ENCODE results near the gene RPL37A.

Gene RPL37A

DNA sequence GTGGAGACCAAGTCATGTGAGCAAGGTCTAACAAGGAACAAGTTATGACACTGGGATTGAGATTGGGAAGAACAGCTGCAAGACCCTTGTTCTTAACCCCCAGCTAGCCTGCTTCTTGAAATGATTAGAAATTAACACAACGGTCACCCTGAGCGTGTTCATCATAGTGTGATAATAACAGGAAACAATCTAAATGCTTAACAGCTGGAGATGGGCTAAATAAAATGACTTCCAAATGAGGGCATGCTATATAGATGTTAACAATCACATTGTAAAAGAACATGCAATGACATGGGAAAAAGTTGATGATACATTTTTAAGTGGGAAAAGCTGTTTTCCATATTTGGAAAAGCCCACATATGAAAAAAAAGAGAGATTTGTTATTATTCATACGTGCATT, 47.6 kb downstream of the RPL37A start:
- H3K27me3 ChIP-seq (ENCODE audit: control insufficient read depth, insufficient read depth, low read length): no peaks in the 10 kb centered on the region
- no peaks in the 10 kb centered on the region for H3K9me3 ChIP-seq (ENCODE audit: control insufficient read depth, low read length)
- H3K9ac ChIP-seq: no peak overlapping the region
- no peak overlapping the region for H2AFZ ChIP-seq
- no peak overlapping the region for H3K27ac ChIP-seq
- H3K4me3 ChIP-seq (ENCODE audit: low read depth, low read length): no peak overlapping the region
- H3K36me3 ChIP-seq (ENCODE audit: control insufficient read depth, insufficient read depth, low read length): no peaks in the 10 kb centered on the region
- no peaks in the 10 kb centered on the region for H3K4me1 ChIP-seq
- no peak overlapping the region for H3K4me2 ChIP-seq (ENCODE audit: low read length)
- H3K79me2 ChIP-seq: no peaks in the 10 kb centered on the region
- TF ChIP-seq, protein P1, sequence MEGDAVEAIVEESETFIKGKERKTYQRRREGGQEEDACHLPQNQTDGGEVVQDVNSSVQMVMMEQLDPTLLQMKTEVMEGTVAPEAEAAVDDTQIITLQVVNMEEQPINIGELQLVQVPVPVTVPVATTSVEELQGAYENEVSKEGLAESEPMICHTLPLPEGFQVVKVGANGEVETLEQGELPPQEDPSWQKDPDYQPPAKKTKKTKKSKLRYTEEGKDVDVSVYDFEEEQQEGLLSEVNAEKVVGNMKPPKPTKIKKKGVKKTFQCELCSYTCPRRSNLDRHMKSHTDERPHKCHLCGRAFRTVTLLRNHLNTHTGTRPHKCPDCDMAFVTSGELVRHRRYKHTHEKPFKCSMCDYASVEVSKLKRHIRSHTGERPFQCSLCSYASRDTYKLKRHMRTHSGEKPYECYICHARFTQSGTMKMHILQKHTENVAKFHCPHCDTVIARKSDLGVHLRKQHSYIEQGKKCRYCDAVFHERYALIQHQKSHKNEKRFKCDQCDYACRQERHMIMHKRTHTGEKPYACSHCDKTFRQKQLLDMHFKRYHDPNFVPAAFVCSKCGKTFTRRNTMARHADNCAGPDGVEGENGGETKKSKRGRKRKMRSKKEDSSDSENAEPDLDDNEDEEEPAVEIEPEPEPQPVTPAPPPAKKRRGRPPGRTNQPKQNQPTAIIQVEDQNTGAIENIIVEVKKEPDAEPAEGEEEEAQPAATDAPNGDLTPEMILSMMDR (IDR thresholded peaks at IDR 0.05): no peak

DNA sequence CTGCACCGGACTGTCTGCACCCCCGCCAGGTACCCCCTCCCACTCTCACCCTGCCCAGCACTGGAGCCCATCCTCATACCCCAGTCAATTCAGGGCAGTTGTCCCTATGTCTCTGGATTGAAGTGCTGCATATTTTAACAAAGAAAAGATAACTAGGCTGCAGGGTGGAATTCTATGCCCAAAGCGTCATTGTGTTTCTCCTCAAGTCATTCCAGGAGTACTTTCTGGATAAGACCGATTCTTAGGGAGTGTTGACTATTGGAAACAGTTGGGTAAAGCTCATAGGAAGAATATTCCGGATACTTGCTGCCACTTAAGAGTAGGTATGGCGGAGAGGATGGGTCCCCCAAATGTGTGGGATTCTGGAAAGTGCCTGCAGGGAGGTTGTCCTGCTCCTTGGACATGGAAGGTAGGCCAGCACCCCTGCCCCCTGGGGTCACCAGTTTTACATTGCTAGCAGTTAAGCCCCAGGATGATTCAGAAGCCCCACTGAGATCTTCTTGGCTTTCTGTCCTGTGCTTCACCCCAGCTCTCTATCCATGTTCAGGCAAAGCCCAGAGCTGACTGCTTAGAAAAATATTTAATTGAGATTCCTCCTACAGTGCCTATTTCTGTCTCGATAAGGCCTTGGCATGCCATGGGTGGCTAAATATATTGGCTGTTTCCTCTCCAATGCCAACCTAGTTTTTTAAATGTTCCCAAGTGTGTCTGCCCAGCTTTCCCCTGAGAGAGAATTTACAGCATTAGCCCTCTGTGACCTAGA, 48.2 kb downstream of the RPL37A start:
- H3K36me3 ChIP-seq (ENCODE audit: control insufficient read depth, insufficient read depth, low read length): no peaks in the 10 kb centered on the region
- H3K27ac ChIP-seq: no peak overlapping the region
- TF ChIP-seq, protein P1 (IDR thresholded peaks at IDR 0.05): no peak
- no peaks in the 10 kb centered on the region for H3K79me2 ChIP-seq
- H3K4me2 ChIP-seq (ENCODE audit: low read length): no peak overlapping the region
- H2AFZ ChIP-seq: no peak overlapping the region
- H3K9me3 ChIP-seq (ENCODE audit: control insufficient read depth, low read length): no peaks in the 10 kb centered on the region
- H3K4me3 ChIP-seq (ENCODE audit: low read depth, low read length): no peak overlapping the region
- H3K27me3 ChIP-seq (ENCODE audit: control insufficient read depth, insufficient read depth, low read length): no peaks in the 10 kb centered on the region
- H3K4me1 ChIP-seq: no peaks in the 10 kb centered on the region
- H3K9ac ChIP-seq: no peak overlapping the region

DNA sequence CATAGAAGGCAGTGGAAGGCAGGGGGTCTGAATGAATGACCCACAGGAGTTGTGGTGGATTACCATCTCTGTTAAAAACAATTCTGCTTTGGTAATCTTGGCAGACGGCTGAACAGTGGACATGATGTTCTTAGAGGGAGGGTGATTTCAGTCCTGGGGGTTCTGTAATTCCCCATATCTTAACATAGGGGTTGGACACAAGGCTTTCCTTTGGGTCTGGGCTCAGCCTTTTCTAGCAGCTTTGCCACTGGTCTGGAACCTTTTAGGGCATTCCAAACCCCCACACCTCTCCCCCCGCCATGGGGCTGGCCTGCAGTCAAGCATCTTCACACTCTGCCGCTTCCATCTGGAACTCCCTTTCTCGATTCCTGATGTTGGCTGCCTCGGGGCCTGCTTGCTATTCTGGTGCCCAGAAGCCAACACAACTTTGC, 50.3 kb downstream of the RPL37A start:
- TF ChIP-seq, protein P1 (IDR thresholded peaks at IDR 0.05): no peak
- Histone ChIP-seq H3K27me3 (ENCODE audit: control insufficient read depth, insufficient read depth, low read length) (no peaks in the 10 kb centered on the region), H3K4me3 (ENCODE audit: low read depth, low read length) (no peak overlapping the region), H3K36me3 (ENCODE audit: control insufficient read depth, insufficient read depth, low read length) (no peaks in the 10 kb centered on the region), H2AFZ (no peak overlapping the region), H3K4me2 (ENCODE audit: low read length) (no peak overlapping the region), H3K79me2 (no peaks in the 10 kb centered on the region), H3K9me3 (ENCODE audit: control insufficient read depth, low read length) (no peaks in the 10 kb centered on the region), H3K9ac (no peak overlapping the region), H3K27ac (no peak overlapping the region), H3K4me1 (no peaks in the 10 kb centered on the region)

DNA sequence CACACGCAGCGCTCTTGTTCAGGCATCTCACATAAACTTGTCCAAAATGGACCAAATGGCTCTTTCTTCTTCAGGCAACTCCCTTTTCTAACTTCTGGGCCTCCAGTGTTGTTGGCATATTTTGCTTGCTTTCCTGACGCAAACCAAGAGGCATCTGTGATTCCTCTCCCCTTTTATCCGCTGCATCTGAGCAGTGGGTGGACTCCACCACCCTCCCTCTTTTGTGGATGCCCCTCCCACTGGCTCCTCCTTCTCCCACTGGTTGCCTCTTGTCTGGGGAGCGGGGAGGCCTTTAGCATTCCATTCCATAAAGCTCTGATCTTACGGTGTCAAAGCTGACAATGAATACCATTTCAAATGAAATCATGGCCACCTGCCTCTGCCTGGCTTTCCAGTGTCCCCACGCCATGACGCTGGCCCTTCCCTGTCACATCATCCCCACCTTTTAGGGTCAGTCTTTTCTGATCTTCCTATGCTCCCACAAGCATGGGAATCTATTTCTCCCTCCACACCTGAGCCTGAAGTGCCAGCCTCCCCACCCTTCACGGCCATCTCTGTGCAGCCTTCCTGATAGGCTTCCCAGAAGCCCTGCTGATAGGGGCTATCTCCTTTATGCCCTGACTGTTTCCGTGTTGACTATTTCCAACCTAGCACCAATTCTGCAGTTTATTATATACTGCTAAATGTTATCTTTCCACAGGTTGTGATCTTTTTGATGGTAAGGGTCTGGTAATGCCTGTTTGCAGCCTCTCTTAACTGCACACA, 51.5 kb downstream of the RPL37A start:
- Histone ChIP-seq H3K4me3 (ENCODE audit: low read depth, low read length) (no peak overlapping the region), H3K9me3 (ENCODE audit: control insufficient read depth, low read length) (no peaks in the 10 kb centered on the region), H2AFZ (no peak overlapping the region), H3K9ac (no peak overlapping the region), H3K79me2 (no peaks in the 10 kb centered on the region), H3K27me3 (ENCODE audit: control insufficient read depth, insufficient read depth, low read length) (no peaks in the 10 kb centered on the region), H3K4me1 (no peaks in the 10 kb centered on the region), H3K4me2 (ENCODE audit: low read length) (no peak overlapping the region), H3K27ac (no peak overlapping the region), H3K36me3 (ENCODE audit: control insufficient read depth, insufficient read depth, low read length) (no peaks in the 10 kb centered on the region)
- TF ChIP-seq, protein P1 (IDR thresholded peaks at IDR 0.05): no peak
